ENCODE measurements around the gene F10.

Gene F10

DNA sequence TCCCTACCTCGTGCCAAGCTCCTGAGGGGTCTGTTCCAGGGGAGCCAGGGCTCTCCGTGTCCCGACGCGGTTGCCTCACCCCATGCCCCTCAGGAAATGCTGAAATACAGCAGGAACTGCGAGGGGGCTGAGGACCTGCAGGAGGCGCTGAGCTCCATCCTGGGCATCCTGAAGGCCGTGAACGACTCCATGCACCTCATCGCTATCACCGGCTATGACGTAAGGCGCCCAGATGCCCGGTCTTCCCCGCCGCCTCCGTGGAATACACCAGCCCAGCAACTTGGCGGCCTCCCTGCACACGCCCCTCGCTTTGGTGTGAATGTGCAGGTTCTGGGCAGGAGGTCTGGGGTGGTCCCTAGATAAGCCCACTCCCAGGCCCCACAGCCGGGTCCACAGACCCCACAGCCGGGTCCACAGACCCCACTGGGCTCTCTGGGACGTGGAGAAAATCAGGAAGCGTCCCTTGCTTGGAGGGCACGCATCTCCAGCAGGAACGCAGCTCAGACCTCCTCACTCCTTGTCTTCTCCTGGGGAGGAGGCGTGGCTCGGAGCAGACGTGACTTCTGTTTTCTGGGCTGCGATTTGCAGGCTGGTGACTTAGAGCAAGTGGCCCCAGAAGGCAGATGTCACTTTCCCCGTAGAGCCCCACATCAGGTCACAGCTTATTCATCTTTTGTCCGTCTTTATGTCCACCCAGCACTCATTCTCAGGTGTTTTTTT, 36.4 kb upstream of the F10 start:
- DNase-seq (ENCODE audit: low read depth in 1 of 2, low spot score in 1 of 2): no peak
- TF ChIP-seq SPI1 (IDR thresholded peaks at IDR 0.05; ENCODE audit: borderline replicate concordance, low read depth) (no peak), POLR2AphosphoS5 (IDR thresholded peaks at IDR 0.05; ENCODE audit: low read depth) (no peak), GABPA (IDR thresholded peaks at IDR 0.05; ENCODE audit: low read depth) (no peak)
- TF ChIP-seq, protein P1, sequence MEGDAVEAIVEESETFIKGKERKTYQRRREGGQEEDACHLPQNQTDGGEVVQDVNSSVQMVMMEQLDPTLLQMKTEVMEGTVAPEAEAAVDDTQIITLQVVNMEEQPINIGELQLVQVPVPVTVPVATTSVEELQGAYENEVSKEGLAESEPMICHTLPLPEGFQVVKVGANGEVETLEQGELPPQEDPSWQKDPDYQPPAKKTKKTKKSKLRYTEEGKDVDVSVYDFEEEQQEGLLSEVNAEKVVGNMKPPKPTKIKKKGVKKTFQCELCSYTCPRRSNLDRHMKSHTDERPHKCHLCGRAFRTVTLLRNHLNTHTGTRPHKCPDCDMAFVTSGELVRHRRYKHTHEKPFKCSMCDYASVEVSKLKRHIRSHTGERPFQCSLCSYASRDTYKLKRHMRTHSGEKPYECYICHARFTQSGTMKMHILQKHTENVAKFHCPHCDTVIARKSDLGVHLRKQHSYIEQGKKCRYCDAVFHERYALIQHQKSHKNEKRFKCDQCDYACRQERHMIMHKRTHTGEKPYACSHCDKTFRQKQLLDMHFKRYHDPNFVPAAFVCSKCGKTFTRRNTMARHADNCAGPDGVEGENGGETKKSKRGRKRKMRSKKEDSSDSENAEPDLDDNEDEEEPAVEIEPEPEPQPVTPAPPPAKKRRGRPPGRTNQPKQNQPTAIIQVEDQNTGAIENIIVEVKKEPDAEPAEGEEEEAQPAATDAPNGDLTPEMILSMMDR (IDR thresholded peaks at IDR 0.05; ENCODE audit: insufficient read depth, low read length): no peak
- TF ChIP-seq, protein P2, sequence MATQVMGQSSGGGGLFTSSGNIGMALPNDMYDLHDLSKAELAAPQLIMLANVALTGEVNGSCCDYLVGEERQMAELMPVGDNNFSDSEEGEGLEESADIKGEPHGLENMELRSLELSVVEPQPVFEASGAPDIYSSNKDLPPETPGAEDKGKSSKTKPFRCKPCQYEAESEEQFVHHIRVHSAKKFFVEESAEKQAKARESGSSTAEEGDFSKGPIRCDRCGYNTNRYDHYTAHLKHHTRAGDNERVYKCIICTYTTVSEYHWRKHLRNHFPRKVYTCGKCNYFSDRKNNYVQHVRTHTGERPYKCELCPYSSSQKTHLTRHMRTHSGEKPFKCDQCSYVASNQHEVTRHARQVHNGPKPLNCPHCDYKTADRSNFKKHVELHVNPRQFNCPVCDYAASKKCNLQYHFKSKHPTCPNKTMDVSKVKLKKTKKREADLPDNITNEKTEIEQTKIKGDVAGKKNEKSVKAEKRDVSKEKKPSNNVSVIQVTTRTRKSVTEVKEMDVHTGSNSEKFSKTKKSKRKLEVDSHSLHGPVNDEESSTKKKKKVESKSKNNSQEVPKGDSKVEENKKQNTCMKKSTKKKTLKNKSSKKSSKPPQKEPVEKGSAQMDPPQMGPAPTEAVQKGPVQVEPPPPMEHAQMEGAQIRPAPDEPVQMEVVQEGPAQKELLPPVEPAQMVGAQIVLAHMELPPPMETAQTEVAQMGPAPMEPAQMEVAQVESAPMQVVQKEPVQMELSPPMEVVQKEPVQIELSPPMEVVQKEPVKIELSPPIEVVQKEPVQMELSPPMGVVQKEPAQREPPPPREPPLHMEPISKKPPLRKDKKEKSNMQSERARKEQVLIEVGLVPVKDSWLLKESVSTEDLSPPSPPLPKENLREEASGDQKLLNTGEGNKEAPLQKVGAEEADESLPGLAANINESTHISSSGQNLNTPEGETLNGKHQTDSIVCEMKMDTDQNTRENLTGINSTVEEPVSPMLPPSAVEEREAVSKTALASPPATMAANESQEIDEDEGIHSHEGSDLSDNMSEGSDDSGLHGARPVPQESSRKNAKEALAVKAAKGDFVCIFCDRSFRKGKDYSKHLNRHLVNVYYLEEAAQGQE (IDR thresholded peaks at IDR 0.05; ENCODE audit: insufficient replicate concordance, low read depth): no peak
- Histone ChIP-seq H3K27ac (replicated peaks) (no peak overlapping the region), H3K27me3 (ENCODE audit: insufficient read depth, poor library complexity, severe bottlenecking) (no peaks in the 10 kb centered on the region), H3K4me3 (replicated peaks; ENCODE audit: insufficient read depth, low read length) (no peak overlapping the region)

DNA sequence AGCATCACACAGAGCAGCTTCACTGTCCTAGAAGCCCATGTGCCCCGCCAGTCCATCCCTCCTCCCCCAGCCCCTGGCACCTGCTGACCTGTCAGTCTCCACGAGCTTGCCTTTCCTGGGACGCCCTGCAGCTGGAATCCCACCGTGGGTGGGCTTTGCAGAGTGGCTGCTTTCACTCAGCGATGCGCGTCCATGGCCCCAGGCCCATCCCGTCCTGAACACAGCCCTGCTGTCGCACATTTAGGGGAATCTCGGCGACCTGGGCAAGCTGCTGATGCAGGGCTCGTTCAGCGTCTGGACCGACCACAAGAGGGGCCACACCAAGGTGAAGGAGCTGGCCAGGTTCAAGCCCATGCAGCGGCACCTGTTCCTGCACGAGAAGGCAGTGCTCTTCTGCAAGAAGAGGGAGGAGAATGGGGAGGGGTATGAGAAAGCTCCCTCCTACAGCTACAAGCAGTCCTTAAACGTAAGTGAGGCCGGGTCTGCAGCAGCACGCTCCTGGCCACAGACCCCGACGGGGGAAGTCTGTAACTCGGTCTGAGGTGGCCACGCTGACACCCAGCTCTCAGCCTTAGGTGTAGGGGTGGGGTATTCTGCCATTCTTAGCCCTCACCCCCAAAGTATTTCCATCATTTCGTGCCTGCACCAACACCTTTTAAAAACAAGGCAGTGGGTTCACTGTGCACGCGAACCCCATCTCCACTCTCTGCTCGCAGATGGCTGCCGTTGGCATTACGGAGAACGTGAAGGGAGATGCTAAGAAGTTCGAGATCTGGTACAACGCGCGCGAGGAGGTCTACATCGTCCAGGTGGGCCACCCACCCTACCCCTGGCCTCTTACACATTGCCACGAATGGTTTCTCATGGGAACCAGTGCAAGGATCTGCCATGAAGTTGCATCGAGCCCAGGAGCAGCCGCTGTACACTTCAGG, 35.3 kb upstream of the F10 start:
- TF ChIP-seq, protein P2 (IDR thresholded peaks at IDR 0.05; ENCODE audit: insufficient replicate concordance, low read depth): no peak
- TF ChIP-seq GABPA (IDR thresholded peaks at IDR 0.05; ENCODE audit: low read depth) (no peak), SPI1 (IDR thresholded peaks at IDR 0.05; ENCODE audit: borderline replicate concordance, low read depth) (no peak), POLR2AphosphoS5 (IDR thresholded peaks at IDR 0.05; ENCODE audit: low read depth) (no peak)
- TF ChIP-seq, protein P1 (IDR thresholded peaks at IDR 0.05; ENCODE audit: insufficient read depth, low read length): no peak
- Histone ChIP-seq H3K4me3 (replicated peaks; ENCODE audit: insufficient read depth, low read length) (no peak overlapping the region), H3K27ac (replicated peaks) (no peak overlapping the region), H3K27me3 (ENCODE audit: insufficient read depth, poor library complexity, severe bottlenecking) (no peaks in the 10 kb centered on the region)
- no peak for DNase-seq (ENCODE audit: low read depth in 1 of 2, low spot score in 1 of 2)

DNA sequence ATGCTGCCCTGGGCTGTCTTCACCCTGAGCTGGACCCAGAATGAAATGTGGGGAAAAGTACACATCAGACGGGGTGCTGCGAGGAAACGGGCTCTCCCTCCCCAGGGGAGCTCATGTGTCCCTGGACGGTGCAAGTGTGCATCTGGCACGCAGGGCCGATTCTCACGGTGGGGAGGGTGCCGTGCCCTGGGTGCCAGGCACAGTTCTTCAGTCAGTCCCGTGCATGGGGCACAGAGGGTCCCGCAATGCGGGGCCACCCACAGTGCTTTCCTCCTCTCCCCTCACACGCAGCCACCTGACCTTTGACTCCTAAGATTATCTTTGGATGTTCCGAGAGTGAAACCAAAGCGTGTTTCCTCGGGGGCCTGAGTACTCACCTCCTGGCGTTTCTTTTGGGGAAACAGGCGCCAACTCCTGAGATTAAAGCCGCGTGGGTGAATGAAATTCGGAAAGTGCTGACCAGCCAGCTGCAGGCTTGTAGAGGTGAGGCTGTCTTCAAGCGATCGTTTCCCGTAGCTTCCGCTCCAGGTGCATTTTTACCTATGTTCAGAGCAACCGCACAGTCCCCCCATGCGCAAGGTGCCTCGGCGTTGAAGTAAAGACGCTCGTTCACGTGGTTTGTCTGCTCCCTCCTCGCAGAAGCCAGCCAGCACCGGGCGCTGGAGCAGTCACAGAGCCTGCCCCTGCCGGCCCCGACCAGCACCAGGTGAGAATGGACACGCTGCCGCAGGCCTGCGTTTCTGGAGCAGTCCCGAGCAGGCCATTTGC, 34.5 kb upstream of the F10 start:
- H3K27me3 ChIP-seq (ENCODE audit: insufficient read depth, poor library complexity, severe bottlenecking): no peaks in the 10 kb centered on the region
- no peak overlapping the region for H3K27ac ChIP-seq (replicated peaks)
- H3K4me3 ChIP-seq (replicated peaks; ENCODE audit: insufficient read depth, low read length): no peak overlapping the region
- TF ChIP-seq POLR2AphosphoS5 (IDR thresholded peaks at IDR 0.05; ENCODE audit: low read depth) (no peak), GABPA (IDR thresholded peaks at IDR 0.05; ENCODE audit: low read depth) (no peak), SPI1 (IDR thresholded peaks at IDR 0.05; ENCODE audit: borderline replicate concordance, low read depth) (no peak)
- TF ChIP-seq, protein P1 (IDR thresholded peaks at IDR 0.05; ENCODE audit: insufficient read depth, low read length): no peak
- TF ChIP-seq, protein P2 (IDR thresholded peaks at IDR 0.05; ENCODE audit: insufficient replicate concordance, low read depth): no peak
- DNase-seq (ENCODE audit: low read depth in 1 of 2, low spot score in 1 of 2): no peak
